KBM-7 (cell line): ENCODE data around the gene RPTOR.

Experiments
- DNase-seq: peaks from one replicate; pipeline ENCODE4 v3.0.0-alpha.2; 2015
- in situ Hi-C: fragments of 300-500 bp; cut with MboI; formaldehyde crosslinking; loops from 2 replicates; pipeline ENCODE4 v1.14.3; 2020; ENCODE audit warnings: low sequenced_read_pairs, low pct_unique_long_range_greater_than_20kb, mixed read lengths

The RPTOR gene

DNA sequence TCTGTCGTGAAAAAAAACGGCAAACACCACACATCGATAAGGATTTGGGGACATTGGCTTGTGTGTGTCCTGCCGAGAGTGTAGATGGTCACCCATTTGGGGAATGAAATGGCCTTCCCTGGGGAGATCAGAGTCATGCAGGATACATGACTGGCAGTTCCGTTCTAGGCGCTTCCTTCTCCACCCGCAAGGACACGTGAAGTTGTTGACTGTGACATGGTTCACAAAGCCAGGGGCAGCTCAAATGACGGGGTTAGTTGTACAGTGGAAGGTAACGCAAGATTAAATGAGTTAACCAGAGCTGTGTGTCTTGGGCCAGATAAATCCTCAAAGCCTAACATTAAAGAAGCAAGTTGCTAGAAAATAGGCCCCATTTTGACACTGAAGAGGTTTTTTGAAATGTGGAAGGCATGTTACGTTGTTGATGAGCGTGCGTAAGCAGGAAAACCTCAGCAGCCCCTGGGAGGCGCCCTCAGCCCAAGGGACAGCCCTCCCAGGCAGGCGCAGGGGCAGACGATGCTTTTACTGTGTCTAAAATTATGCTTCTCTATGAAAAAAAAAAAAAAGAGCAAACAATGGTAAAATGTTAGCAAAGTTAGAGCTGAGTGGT lies 411.1 kb downstream of the RPTOR start:
- no peak for DNase-seq

DNA sequence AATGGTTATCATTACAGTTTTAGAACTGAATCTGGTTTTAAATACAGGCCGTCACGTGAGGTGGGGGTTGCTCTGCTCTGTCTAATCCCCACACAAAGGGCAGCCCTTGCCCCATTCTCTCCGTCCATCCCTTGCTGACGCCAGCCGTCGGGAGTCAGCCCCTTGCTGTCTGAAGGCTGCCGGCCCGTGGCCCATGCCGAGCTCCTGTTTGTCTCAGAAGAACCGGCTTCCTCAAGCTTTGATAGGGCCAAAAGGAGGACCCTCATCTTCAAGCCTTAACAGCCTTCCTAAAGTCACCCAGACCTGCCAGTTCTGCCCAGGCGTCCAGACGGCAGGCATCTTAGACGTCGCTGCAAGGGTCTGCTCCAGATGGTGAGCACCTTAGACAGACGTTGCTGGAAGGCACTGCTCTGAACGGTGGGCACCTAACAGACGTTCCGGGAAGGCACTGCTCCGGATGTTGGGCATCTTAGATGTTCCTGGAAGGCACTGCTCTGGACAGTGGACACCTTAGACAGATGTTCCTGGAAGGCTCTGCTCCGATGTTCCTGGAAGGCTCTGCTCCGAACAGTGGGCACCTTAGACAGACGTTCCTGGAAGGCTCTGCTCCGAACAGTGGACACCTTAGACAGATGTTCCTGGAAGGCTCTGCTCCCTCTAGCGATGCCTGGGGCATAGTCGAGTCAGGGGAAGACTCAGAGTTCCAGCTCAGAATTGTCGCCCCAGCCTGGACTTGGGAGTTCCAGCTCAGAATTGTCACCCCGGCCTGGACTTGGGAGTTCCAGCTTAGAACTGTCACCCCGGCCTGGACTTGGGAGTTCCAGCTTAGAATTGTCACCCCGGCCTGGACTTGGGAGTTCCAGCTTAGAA lies 411.9 kb downstream of the RPTOR start:
- in situ Hi-C loops, result no loop called here
- no peak for DNase-seq

More for the DNA sequence above, 411.1 kb downstream of the RPTOR start:
- in situ Hi-C loops, result no loop called here

DNA sequence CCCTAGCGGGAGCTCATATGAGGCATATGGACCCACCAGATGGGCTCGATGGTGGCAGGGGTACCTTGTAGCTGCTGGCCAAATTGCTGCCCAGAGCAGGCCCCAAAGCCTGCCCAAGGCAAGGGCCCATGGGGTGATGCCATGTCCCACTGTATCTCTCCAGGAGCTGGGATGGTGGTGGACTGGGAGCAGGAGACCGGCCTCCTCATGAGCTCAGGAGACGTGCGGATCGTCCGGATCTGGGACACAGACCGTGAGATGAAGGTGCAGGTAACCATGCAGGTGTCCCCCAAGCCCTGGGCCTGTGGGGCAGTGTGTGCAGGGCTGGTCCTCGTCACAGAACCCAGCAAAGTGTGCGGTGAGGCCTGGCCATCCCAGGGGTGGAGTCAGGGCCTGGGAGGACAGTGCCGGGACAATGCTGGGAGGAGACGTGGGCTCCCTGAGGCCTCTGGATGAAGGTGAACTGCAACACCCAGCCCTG lies 412.9 kb downstream of the RPTOR start:
- in situ Hi-C loops, result no loop called here
- DNase-seq, result no peak

DNA sequence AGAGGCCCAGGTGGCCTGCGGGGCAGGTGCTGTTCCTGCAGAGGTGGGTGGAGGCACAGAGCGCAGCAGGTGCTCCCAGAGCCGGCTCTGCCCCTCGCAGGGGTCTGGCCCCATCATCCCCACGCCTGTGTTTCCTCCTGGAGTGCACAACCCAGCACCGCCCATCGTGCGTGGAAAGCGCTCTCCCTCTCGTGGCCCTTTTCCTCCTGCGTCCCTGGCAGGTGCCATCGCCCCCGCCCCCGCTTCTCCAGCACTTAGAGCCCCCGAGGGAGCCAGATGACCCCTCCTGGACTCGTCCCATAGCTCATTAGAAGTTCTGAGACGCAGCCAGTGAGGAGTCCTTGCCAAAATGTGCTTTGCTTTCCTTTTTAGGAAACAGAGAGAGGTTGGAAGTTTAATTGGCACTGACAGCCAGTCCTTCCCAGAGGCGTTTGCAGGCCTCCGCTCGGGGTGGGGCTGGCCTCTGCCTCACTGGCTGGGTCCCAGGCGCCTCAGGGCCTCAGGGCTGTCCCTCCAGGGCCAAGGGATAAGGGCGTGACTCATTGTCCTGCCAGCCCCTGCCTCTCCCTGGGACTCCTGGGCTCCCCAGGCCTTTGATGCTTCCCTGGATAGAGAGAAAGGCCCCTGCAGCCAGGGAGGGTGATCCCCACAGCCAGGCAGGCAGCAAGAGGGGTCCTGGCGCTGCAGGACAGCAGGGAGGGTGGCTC lies 414.8 kb downstream of the RPTOR start:
- DNase-seq, result no peak
- in situ Hi-C loops, result no loop called here

GRCh38 chr17:80960037-80960796 lies 415.6 kb downstream of the RPTOR start:
- DNase-seq, result no peak
- in situ Hi-C loops, result no loop called here

- DNase-seq, result no peak
- in situ Hi-C loops, result no loop called here
Measured at GRCh38 chr17:80960797-80961452, 416.3 kb downstream of the RPTOR start.

DNA sequence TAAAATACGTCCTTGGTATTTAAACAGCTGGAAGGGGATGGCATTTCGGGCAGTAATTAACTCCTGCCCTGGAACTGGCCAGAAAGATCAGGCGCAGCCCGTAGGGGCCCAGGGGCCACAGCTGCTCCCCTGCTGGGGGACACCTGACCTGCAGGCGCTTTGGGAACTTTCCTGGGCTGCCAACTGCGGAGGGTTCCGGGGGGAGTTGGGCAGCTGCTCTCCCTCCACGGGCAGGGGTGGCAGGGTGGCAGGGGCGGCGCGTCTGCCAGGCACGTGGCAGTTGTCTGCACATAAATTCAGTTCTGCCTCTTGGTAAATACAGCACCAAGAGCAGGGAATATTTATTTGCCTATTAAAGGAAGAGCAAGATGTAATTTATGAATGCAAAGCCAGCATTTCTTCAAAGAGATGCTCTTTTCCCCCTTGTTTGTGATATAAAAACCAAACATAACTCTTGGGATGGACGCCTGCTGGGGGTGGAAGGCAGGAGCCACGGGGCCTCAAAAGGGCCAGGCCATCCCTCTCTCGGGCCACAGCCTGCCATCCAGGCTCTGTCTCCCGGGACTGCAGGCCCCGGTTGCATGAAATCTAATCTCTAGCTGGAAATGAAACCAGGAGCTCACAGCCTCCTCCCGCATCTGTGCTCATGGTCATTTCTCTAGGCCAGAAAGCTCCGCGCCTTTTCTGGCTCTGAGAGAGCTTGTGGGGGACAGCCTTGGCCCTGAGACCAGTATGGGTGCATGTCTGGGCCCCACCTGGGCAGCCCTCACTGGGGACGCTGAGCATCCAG lies 417.1 kb downstream of the RPTOR start:
- DNase-seq, result no peak
- in situ Hi-C loops, result no loop called here

DNA sequence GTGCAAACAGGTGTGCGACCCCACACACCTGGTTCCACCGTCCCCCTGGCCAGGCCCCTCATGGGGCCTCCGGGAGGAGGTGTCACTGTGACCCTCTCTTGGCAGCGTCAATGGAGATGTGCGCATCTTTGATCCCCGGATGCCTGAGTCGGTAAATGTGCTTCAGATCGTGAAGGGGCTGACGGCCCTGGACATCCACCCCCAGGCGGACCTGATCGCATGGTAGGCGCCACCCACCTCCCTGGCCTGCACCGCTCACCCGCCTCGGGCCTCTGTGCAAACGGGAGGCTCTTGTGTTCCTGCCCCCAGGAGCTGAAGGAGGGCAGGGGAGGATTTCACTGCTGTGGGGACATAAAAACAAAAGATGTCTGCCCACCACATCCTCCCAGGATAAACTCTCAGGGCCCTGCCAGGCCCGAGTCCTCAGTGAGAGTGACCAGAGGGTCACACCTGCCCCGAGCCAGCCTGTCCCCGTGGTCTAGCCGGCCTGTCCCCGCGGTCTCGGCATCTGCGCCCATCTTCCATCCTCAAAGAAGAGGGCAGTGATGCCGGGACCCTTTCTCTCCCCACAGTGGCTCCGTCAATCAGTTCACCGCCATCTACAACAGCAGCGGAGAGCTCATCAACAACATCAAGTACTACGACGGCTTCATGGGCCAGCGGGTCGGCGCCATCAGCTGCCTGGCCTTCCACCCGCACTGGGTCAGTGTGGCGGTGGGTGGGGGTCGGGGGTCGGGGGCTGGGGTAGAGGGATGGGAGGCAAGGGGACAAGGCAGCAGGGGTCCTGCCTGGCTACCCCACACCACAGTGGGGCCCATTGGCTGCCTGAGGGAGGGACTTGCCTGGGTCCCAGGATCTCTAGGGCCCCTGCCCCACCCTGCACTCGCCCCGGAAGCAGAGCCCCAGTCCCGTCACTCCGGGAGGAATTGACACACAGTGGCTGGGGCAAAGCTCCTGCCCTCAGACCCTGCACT lies 418.0 kb downstream of the RPTOR start:
- no peak for DNase-seq
- in situ Hi-C loops, result no loop called here

DNA sequence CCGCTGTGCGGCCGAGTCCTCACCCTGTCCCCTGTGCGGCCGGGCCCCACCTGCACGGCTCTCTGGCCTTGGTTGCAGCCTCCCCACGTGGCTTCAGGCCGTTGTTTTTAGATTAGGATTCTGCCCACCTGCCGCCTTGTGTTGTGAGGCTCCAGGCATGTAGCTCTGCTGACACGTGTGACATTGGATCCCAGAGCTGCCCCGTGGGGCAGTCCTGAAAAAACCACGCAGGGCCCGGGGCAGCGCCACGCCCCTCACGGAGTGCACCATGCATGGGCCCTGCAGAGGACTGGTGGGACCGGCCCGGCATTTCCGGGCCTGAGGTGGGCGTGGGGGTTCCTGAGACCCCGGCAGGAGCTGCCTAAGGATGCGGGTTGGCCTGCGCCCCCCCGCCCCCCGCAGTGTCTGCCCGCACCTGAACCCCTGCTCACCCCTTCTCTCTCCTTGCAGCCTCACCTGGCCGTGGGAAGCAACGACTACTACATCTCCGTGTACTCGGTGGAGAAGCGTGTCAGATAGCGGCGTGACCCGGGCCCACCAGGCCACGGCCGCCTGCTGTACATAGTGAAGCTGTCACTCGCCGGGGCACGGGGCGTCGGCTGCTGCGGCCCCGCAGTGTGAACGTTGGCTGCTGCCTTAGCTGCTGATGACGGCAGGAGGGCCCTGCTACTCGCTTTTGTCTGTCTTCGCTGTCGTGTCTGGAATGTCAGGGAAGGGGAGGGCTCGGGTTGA lies 419.3 kb downstream of the RPTOR start:
- in situ Hi-C loops, result no loop called here
- no peak for DNase-seq

DNA sequence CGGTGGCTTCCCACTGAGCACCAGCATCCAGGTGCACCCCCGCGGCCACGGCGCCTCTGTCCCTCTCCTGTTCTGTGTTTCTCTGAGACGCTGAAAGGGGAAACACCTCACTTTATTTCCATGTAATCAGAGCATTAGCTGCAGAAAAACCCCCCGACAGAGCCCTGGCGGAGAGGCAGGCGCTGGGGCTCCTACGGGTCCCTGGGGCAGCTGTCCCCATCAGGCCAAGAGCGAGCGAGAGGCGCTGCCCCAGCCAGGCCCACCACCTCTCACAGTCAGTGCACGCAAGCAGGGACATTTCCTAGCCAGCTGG lies 419.9 kb downstream of the RPTOR start:
- in situ Hi-C loops, result no loop called here
- no peak for DNase-seq

GRCh38 chr17:80964859-80965580 lies 420.4 kb downstream of the RPTOR start:
- in situ Hi-C loops, result no loop called here
- no peak for DNase-seq

- no peak for DNase-seq
- in situ Hi-C loops, result no loop called here
Measured at GRCh38 chr17:80965606-80966005, 421.0 kb downstream of the RPTOR start.

DNA sequence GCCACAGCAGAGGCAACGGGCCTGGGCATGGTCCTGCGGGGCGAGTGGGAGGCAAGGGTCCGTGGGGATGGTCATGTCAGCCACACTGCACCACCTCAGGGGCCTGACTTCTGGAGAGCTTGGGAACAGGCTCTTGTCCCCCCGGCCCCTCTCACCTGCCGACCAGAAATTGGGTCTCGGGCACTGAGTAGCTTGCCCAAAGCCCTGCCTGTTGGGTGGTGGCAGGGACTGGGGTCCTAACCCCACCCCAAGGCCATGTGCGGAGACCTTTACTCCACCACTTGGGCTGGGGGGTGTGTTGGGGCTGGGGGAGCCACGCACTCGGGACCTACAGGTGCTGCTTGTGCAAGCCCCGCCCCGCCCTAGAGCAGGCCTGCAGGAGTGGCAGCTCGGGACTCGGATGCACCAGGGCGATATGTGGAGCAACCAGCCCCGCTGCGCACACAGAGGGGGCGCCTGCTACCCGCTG lies 422.8 kb downstream of the RPTOR start:
- in situ Hi-C loops, result no loop called here

GRCh38 chr17:80968602-80969029 lies 424.0 kb downstream of the RPTOR start:
- DNase-seq, result no peak
- in situ Hi-C loops, result no loop called here

More for the DNA sequence above, 422.8 kb downstream of the RPTOR start:
- no peak for DNase-seq

GRCh38 chr17:80969030-80969673 lies 424.5 kb downstream of the RPTOR start:
- in situ Hi-C loops, result no loop called here
- no peak for DNase-seq
